Heart left ventricle (tissue), 13 donors: Measurements from ENCODE around the gene FOXO3B.
"Not testable (repeated sequence)": the region's sequence is repeated elsewhere in the genome, so short reads cannot be mapped to it uniquely, and the experiment has no call there.

Source experiments
- POLR2A ChIP-seq, 2 donors: fragments of 450-650 bp; IDR thresholded peaks; one replicate each; pipeline ENCODE4 v1.6.1; 2017; ENCODE audit warnings: antibody characterized with exemption in 2 of 2, mild to moderate bottlenecking in 2 of 2, moderate library complexity in 2 of 2
- TF ChIP-seq, protein P1 (sequence below), 12 donors: fragments of 200-600 bp; sonication (generic) in 4 of 12; IDR thresholded peaks; one replicate each; pipeline versions ENCODE4 v1.5.0 to v1.8.0; 2018 to 2022; ENCODE audit warnings: antibody characterized with exemption in 12 of 12, mild to moderate bottlenecking in 5 of 12
- donor health status: ischemic (EF 13 %, LVEDD 7.1; RV severe dilation, severe dysfunction).
- donor health status: DM: no; HTN: yes; CAD: no.
- donor health status: DM: no; HTN: no; CAD: no.
- donor health status: ischemic (EF 25% LVEDD 6.9; RV normal size, moderate dysfunction).
- donor health status: ischemic (EF 25% LVEDD 5.7; RV mildly dilated, moderate dysfunction).
- donor health status: ischemic (EF 35%, LVEDD 5.7; RV mildly dilated, moderate dysfunction).
- donor health status: nonischemic (EF 11% LVEDD 7.7; RV severe dilation, severe dysfunction).
- donor health status: DM: yes; HTN: yes; CAD: no.
- donor health status: PGD.
- donor health status: ischemic (EF 29% LVEDD 5.4; RV normal size, mild dysfunction).
- donor health status: nonischemic (EF 23%, LVEDD 6.1; RV moderate dilation, normal function).

DNA sequence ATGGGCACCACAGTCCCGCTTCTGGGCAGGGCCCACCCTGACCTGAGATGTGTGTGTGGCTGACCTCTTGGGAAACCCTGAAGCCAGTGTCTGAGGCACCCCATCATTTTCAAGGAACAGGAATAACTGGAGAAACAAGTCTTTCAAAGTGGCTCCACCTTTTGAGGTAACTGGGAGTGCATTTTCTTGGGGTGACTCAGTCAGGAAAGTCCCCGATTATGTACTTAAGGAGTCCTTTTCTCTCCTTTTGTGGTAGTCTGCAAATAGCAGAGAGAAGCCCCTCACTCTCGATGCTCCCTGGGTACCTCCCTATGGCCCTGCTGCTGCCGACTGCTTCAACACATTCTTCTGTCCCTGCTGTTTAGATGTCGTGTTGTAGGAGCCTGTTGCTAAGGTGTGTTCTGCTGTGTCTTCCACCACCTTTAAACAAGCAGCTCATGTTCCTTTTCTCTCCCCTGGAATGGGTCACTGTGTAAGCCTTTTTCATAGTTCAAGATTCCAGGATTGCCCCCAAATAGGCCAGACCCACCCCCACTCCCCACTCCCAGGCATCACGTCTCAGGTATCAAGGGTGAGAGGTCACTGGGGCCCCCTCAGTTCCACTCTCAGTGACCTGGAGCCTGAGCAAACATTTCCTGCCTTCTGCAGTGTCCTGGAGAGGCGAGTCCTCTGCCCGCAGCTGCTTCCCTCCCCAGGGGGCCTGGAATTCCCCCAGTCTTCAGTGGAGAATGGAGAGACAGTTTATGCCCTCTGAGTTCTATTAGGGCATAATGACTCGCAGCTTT, 36.7 kb upstream of the FOXO3B start:
- not testable (repeated sequence) for TF ChIP-seq POLR2A (IDR thresholded peaks at IDR 0.05)
- TF ChIP-seq, protein P1, sequence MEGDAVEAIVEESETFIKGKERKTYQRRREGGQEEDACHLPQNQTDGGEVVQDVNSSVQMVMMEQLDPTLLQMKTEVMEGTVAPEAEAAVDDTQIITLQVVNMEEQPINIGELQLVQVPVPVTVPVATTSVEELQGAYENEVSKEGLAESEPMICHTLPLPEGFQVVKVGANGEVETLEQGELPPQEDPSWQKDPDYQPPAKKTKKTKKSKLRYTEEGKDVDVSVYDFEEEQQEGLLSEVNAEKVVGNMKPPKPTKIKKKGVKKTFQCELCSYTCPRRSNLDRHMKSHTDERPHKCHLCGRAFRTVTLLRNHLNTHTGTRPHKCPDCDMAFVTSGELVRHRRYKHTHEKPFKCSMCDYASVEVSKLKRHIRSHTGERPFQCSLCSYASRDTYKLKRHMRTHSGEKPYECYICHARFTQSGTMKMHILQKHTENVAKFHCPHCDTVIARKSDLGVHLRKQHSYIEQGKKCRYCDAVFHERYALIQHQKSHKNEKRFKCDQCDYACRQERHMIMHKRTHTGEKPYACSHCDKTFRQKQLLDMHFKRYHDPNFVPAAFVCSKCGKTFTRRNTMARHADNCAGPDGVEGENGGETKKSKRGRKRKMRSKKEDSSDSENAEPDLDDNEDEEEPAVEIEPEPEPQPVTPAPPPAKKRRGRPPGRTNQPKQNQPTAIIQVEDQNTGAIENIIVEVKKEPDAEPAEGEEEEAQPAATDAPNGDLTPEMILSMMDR (IDR thresholded peaks at IDR 0.05), result not testable (repeated sequence)
